Endothelial cell (in vitro differentiated cells): ENCODE results near the gene ZNF511. TPM values are rescaled to one million over a fixed set of nuclear protein-coding genes. Genes with fewer than 3 reads are reported as not detected.

Experiments used
- DNase-seq: peaks from one replicate; pipeline ENCODE4 v3.0.0; 2021; ENCODE audit warnings: low spot score
- H3K27ac Mint-ChIP-seq: one replicate; pipeline ENCODE4 v1.8.0; 2021; ENCODE audit warnings: mixed read lengths, inconsistent platforms; ENCODE audit not compliant: unreplicated experiment
- H3K27me3 Mint-ChIP-seq: one replicate; pipeline ENCODE4 v1.8.0; 2021; ENCODE audit warnings: mild to moderate bottlenecking, moderate library complexity, mixed read lengths, inconsistent platforms; ENCODE audit not compliant: unreplicated experiment
- H3K36me3 Mint-ChIP-seq: one replicate; pipeline ENCODE4 v1.8.0; 2021; ENCODE audit warnings: mild to moderate bottlenecking, low read depth, mixed read lengths, inconsistent platforms; ENCODE audit not compliant: unreplicated experiment
- H3K4me1 Mint-ChIP-seq: one replicate; pipeline ENCODE4 v1.8.0; 2021; ENCODE audit warnings: mild to moderate bottlenecking, mixed read lengths, inconsistent platforms; ENCODE audit not compliant: unreplicated experiment
- H3K4me3 Mint-ChIP-seq: one replicate; pipeline ENCODE4 v1.8.0; 2021; ENCODE audit warnings: mild to moderate bottlenecking, mixed read lengths, inconsistent platforms; ENCODE audit not compliant: unreplicated experiment
- H3K9me3 Mint-ChIP-seq: one replicate; pipeline ENCODE4 v1.8.0; 2021; ENCODE audit warnings: mixed read lengths, inconsistent platforms; ENCODE audit not compliant: unreplicated experiment
- CTCF ChIP-seq: fragments of 200-600 bp; sonication (generic); IDR thresholded peaks from one replicate; pipeline ENCODE4 v1.5.0; 2021; ENCODE audit warnings: antibody characterized with exemption; ENCODE audit not compliant: unreplicated experiment
- total RNA-seq: library from RNA; stranded (reverse); fragmentation: NEBNext Ultra II Directional; extraction: Animal tissue kit (Norgen Biotek cat#: 25700); gene quantifications from one replicate; pipeline ENCODE4 v1.2.1, GENCODE V29; 2021; ENCODE audit not compliant: unreplicated experiment

The ZNF511 gene
- total RNA-seq, 1 donor from 2014 or later, result 18.6 TPM

GRCh38 chr10:133347710-133348517, 39.2 kb downstream of the ZNF511 start:
- Mint-ChIP-seq H3K4me3 (no peak overlapping the region), H3K27ac (no peak overlapping the region), H3K4me1 (no peaks in the 10 kb centered on the region), H3K27me3 (peaks cover 4% of the 10 kb centered on the region), H3K9me3 (no peaks in the 10 kb centered on the region), H3K36me3 (no peaks in the 10 kb centered on the region)
- no peak for DNase-seq
- no peak for TF ChIP-seq CTCF

GRCh38 chr10:133349160-133349568, 40.5 kb downstream of the ZNF511 start:
- no peaks in the 10 kb centered on the region for H3K4me1 Mint-ChIP-seq
- H3K4me3 Mint-ChIP-seq, result no peak overlapping the region
- no peak for TF ChIP-seq CTCF
- peaks cover 4% of the 10 kb centered on the region for H3K27me3 Mint-ChIP-seq
- no peaks in the 10 kb centered on the region for H3K36me3 Mint-ChIP-seq
- DNase-seq, result no peak
- H3K9me3 Mint-ChIP-seq, result no peaks in the 10 kb centered on the region
- peak overlapping the region; percentile 37 for H3K27ac Mint-ChIP-seq

DNA sequence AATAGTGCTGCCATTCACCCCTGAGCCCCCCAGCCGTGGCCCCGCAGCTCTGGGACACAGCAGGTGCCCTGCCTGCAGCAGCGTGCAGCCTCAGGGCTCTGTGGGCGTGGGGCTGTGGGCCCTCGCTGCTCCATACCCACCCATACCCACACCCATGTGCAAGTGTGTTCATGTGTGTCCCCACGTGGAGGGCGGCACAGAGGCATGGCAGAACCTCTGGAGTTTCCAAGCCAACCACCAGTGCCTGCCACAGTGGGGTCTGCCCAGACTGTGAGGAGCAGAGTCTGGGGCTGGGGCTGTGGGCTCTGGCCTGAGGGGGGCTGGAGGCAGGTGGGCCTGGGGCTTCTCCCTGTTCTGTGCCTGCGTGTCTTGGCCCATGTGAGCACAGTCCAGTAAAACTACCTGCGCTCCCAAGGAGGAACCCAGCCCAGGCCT, 40.9 kb downstream of the ZNF511 start:
- peaks cover 4% of the 10 kb centered on the region for H3K27me3 Mint-ChIP-seq
- H3K4me3 Mint-ChIP-seq, result no peak overlapping the region
- H3K4me1 Mint-ChIP-seq, result no peaks in the 10 kb centered on the region
- H3K36me3 Mint-ChIP-seq, result no peaks in the 10 kb centered on the region
- no peak for DNase-seq
- no peak overlapping the region for H3K27ac Mint-ChIP-seq
- no peaks in the 10 kb centered on the region for H3K9me3 Mint-ChIP-seq
- TF ChIP-seq CTCF, result no peak

GRCh38 chr10:133350283-133350949, 41.7 kb downstream of the ZNF511 start:
- Mint-ChIP-seq H3K9me3 (no peaks in the 10 kb centered on the region), H3K27me3 (peaks cover 4% of the 10 kb centered on the region), H3K4me1 (no peaks in the 10 kb centered on the region), H3K27ac (no peak overlapping the region), H3K36me3 (no peaks in the 10 kb centered on the region), H3K4me3 (no peak overlapping the region)
- no peak for TF ChIP-seq CTCF
- no peak for DNase-seq

GRCh38 chr10:133350950-133351329, 42.2 kb downstream of the ZNF511 start:
- Mint-ChIP-seq H3K4me3 (no peak overlapping the region), H3K4me1 (no peaks in the 10 kb centered on the region), H3K36me3 (no peaks in the 10 kb centered on the region), H3K27me3 (peaks cover 4% of the 10 kb centered on the region), H3K27ac (no peak overlapping the region), H3K9me3 (no peaks in the 10 kb centered on the region)
- no peak for DNase-seq
- no peak for TF ChIP-seq CTCF
